Mucosa of descending colon (tissue), 3 donors: ENCODE results near the gene TACC2. TPM values are rescaled to one million over a fixed set of nuclear protein-coding genes. Genes with fewer than 3 reads are reported as not detected.

Experiments
- ATAC-seq: fragments of 200-7000 bp; cut with Tn5 transposase; one replicate; pipeline ENCODE4 v1.9.1; 2020; ENCODE audit warnings: mild to moderate bottlenecking, moderate library complexity
- DNase-seq, 3 donors: peaks; one replicate each; pipeline ENCODE4 v3.0.0-alpha.2; 2020
- H3K36me3 ChIP-seq: fragments of 200-600 bp; one replicate; pipeline ENCODE4 v1.8.0; 2021; ENCODE audit warnings: low read depth, mild to moderate bottlenecking
- H3K4me1 ChIP-seq: fragments of 200-600 bp; one replicate; pipeline ENCODE4 v1.8.0; 2021; ENCODE audit warnings: low read depth, mild to moderate bottlenecking
- H3K4me3 ChIP-seq: fragments of 200-600 bp; one replicate; pipeline ENCODE4 v1.8.0; 2021; ENCODE audit warnings: mild to moderate bottlenecking
- H3K9me3 ChIP-seq: fragments of 200-600 bp; one replicate; pipeline ENCODE4 v1.8.0; 2021; ENCODE audit warnings: mild to moderate bottlenecking
- intact Hi-C, 2 donors: fragments of 100-400 bp; cut with DNase I in 1 of 2; cut with micrococcal nuclease in 1 of 2; formaldehyde crosslinking; loops; one replicate each; pipeline versions ENCODE4 v1.11.0 to v1.11.1; 2022; cut with DNase I, micrococcal nuclease
- total RNA-seq, 3 donors: library from RNA; stranded (reverse); fragmentation: NEBNext Ultra II Directional in 2 of 3; extraction: Animal tissue kit (Norgen Biotek cat#: 25700) in 2 of 3; gene quantifications; one replicate each; pipeline versions ENCODE4 v1.2.1 to v1.2.4, GENCODE V29; 2021 to 2023
- TF ChIP-seq, protein P1 (sequence below): fragments of 200-600 bp; IDR thresholded peaks from one replicate; pipeline ENCODE4 v1.8.0; 2022; ENCODE audit warnings: antibody characterized with exemption, mild to moderate bottlenecking
- donor health status: DM: no; HTN: no; CAD: no; lungs with moderate emphysema.
- donor health status: DM: no; HTN: no; CAD: no.
- donor health status: DM: no; HTN: yes; CAD: no.

The TACC2 gene
- total RNA-seq, 3 donors from 2014 or later, result 97.5 to 170 (median 133) TPM

DNA sequence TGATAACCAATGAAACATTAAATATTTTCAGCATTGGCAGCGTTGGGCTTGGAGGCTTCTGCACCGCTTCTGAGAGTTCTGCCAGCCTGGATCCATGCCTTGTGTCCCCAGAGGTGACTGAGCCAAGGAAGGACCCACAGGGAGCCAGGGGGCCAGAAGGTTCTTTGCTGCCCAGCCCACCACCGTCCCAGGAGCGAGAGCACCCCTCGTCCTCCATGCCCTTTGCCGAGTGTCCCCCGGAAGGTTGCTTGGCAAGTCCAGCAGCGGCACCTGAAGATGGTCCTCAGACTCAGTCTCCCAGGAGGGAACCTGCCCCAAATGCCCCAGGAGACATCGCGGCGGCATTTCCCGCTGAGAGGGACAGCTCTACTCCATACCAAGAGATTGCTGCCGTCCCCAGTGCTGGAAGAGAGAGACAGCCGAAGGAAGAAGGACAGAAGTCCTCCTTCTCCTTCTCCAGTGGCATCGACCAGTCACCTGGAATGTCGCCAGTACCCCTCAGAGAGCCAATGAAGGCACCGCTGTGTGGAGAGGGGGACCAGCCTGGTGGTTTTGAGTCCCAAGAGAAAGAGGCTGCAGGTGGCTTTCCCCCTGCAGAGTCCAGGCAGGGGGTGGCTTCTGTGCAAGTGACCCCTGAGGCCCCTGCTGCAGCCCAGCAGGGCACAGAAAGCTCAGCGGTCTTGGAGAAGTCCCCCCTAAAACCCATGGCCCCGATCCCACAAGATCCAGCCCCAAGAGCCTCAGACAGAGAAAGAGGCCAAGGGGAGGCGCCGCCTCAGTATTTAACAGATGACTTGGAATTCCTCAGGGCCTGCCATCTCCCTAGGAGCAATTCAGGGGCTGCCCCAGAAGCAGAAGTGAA lies 93.9 kb downstream of the TACC2 start:
- H3K36me3 ChIP-seq, result no peaks in the 10 kb centered on the region
- no peak overlapping the region for H3K4me3 ChIP-seq
- ATAC-seq (no peak), DNase-seq (no peak)
- H3K4me1 ChIP-seq, result peaks cover 4% of the 10 kb centered on the region
- TF ChIP-seq, protein P1, sequence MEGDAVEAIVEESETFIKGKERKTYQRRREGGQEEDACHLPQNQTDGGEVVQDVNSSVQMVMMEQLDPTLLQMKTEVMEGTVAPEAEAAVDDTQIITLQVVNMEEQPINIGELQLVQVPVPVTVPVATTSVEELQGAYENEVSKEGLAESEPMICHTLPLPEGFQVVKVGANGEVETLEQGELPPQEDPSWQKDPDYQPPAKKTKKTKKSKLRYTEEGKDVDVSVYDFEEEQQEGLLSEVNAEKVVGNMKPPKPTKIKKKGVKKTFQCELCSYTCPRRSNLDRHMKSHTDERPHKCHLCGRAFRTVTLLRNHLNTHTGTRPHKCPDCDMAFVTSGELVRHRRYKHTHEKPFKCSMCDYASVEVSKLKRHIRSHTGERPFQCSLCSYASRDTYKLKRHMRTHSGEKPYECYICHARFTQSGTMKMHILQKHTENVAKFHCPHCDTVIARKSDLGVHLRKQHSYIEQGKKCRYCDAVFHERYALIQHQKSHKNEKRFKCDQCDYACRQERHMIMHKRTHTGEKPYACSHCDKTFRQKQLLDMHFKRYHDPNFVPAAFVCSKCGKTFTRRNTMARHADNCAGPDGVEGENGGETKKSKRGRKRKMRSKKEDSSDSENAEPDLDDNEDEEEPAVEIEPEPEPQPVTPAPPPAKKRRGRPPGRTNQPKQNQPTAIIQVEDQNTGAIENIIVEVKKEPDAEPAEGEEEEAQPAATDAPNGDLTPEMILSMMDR, result no peak
- intact Hi-C loops, result no loop called here
- no peaks in the 10 kb centered on the region for H3K9me3 ChIP-seq

DNA sequence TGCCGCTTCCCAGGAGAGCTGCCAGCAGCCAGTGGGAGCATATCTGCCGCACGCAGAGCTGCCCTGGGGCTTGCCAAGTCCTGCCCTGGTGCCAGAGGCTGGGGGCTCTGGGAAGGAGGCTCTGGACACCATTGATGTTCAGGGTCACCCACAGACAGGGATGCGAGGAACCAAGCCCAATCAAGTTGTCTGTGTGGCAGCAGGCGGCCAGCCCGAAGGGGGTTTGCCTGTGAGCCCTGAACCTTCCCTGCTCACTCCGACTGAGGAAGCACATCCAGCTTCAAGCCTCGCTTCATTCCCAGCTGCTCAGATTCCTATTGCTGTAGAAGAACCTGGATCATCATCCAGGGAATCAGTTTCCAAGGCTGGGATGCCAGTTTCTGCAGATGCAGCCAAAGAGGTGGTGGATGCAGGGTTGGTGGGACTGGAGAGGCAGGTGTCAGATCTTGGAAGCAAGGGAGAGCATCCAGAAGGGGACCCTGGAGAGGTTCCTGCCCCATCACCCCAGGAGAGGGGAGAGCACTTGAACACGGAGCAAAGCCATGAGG lies 94.6 kb downstream of the TACC2 start:
- ATAC-seq (no peak), DNase-seq (no peak)
- Histone ChIP-seq H3K4me1 (peaks cover under 1% of the 10 kb centered on the region), H3K9me3 (no peaks in the 10 kb centered on the region), H3K36me3 (no peaks in the 10 kb centered on the region), H3K4me3 (no peak overlapping the region)
- TF ChIP-seq, protein P1, result no peak
- intact Hi-C loops, result no loop called here

DNA sequence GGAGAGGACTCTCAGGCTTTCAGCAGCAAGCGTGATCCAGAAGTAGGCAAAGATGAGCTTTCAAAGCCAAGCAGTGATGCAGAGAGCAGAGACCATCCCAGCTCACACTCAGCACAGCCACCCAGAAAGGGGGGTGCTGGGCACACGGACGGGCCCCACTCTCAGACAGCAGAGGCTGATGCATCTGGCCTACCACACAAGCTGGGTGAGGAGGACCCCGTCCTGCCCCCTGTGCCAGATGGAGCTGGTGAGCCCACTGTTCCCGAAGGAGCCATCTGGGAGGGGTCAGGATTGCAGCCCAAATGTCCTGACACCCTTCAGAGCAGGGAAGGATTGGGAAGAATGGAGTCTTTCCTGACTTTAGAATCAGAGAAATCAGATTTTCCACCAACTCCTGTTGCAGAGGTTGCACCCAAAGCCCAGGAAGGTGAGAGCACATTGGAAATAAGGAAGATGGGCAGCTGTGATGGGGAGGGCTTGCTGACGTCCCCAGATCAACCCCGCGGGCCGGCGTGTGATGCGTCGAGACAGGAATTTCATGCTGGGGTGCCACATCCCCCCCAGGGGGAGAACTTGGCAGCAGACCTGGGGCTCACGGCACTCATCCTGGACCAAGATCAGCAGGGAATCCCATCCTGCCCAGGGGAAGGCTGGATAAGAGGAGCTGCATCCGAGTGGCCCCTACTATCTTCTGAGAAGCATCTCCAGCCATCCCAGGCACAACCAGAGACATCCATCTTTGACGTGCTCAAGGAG lies 95.5 kb downstream of the TACC2 start:
- no peak for ATAC-seq
- no peak for DNase-seq
- TF ChIP-seq, protein P1, result no peak
- intact Hi-C loops, result no loop called here
- Histone ChIP-seq H3K4me3 (no peak overlapping the region), H3K9me3 (no peaks in the 10 kb centered on the region), H3K4me1 (no peaks in the 10 kb centered on the region), H3K36me3 (no peaks in the 10 kb centered on the region)

DNA sequence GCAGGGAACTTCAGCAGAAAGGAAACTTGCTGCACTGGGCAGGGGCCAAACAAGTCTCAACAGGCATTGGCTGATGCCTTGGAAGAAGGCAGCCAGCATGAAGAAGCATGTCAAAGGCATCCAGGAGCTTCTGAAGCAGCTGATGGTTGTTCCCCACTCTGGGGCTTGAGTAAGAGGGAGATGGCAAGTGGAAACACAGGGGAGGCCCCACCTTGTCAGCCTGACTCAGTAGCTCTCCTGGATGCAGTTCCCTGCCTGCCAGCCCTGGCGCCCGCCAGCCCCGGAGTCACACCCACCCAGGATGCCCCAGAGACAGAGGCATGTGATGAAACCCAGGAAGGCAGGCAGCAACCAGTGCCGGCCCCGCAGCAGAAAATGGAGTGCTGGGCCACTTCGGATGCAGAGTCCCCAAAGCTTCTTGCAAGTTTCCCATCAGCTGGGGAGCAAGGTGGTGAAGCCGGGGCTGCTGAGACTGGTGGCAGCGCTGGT lies 96.5 kb downstream of the TACC2 start:
- no peak for ATAC-seq
- Histone ChIP-seq H3K4me3 (no peak overlapping the region), H3K9me3 (no peaks in the 10 kb centered on the region), H3K36me3 (no peaks in the 10 kb centered on the region), H3K4me1 (no peaks in the 10 kb centered on the region)
- no peak for DNase-seq
- intact Hi-C loops, result no loop called here
- TF ChIP-seq, protein P1, result no peak

DNA sequence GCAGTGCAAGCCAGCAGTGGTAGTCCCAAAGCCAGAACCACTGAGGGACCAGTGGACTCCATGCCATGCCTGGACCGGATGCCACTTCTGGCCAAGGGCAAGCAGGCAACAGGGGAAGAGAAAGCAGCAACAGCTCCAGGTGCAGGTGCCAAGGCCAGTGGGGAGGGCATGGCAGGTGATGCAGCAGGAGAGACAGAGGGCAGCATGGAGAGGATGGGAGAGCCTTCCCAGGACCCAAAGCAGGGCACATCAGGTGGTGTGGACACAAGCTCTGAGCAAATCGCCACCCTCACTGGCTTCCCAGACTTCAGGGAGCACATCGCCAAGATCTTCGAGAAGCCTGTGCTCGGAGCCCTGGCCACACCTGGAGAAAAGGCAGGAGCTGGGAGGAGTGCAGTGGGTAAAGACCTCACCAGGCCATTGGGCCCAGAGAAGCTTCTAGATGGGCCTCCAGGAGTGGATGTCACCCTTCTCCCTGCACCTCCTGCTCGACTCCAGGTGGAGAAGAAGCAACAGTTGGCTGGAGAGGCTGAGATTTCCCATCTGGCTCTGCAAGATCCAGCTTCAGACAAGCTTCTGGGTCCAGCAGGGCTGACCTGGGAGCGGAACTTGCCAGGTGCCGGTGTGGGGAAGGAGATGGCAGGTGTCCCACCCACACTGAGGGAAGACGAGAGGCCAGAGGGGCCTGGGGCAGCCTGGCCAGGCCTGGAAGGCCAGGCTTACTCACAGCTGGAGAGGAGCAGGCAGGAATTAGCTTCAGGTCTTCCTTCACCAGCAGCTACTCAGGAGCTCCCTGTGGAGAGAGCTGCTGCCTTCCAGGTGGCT lies 97.7 kb downstream of the TACC2 start:
- no peak overlapping the region for H3K4me3 ChIP-seq
- no peak for DNase-seq
- no peaks in the 10 kb centered on the region for H3K4me1 ChIP-seq
- intact Hi-C loops, result no loop called here
- TF ChIP-seq, protein P1, result no peak
- no peaks in the 10 kb centered on the region for H3K36me3 ChIP-seq
- H3K9me3 ChIP-seq, result no peaks in the 10 kb centered on the region
- ATAC-seq, result no peak
